ENCODE data around the gene LAYN.
A peak's percentile ranks its signal among the peaks of the same experiment; 100 is the strongest.

The LAYN gene

DNA sequence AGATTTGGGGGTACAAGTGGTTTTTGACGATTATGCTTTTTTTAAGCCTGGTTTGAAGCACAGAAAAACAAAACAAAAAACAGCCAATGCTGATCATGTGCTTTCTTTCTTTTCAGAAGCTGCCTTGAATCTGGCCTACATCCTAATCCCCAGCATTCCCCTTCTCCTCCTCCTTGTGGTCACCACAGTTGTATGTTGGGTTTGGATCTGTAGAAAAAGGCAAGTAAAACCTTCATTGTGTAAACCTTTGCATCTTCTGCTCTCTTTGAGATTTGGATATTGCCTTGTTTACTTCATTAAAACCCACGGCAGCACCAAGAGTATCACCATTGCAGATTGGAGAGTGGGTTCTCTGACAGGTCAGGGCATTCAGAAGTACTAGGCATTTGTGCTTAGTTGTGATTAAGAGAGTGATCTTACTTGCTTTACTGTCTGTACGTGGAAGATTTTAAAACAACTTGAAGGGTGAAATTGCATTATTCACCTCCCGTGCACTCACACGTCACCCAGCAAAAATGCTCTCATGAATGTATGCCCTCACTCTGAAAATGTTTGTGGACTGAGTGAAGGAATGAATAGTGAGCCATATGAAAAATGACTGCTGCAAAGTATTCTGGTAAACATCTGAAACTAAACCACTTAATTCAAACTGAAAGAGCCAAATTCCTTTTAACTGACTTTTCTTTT lies 17.0 kb downstream of the LAYN start:
- peak; percentile 98 for DNase-seq (ENCODE audit: low read depth)
- TF ChIP-seq, protein P1, sequence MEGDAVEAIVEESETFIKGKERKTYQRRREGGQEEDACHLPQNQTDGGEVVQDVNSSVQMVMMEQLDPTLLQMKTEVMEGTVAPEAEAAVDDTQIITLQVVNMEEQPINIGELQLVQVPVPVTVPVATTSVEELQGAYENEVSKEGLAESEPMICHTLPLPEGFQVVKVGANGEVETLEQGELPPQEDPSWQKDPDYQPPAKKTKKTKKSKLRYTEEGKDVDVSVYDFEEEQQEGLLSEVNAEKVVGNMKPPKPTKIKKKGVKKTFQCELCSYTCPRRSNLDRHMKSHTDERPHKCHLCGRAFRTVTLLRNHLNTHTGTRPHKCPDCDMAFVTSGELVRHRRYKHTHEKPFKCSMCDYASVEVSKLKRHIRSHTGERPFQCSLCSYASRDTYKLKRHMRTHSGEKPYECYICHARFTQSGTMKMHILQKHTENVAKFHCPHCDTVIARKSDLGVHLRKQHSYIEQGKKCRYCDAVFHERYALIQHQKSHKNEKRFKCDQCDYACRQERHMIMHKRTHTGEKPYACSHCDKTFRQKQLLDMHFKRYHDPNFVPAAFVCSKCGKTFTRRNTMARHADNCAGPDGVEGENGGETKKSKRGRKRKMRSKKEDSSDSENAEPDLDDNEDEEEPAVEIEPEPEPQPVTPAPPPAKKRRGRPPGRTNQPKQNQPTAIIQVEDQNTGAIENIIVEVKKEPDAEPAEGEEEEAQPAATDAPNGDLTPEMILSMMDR (conservative IDR thresholded peaks at IDR 0.05; ENCODE audit: control insufficient read depth, insufficient read depth, low read depth, low read length) = peak; percentile 10
- no peak overlapping the region for H3K4me3 ChIP-seq (ENCODE audit: control insufficient read depth, low read depth, low read length)

GRCh38 chr11:111559800-111560464 lies 19.4 kb downstream of the LAYN start:
- no peak overlapping the region for H3K4me3 ChIP-seq (ENCODE audit: control insufficient read depth, low read depth, low read length)
- DNase-seq (ENCODE audit: low read depth) = no peak
- TF ChIP-seq, protein P1 (conservative IDR thresholded peaks at IDR 0.05; ENCODE audit: control insufficient read depth, insufficient read depth, low read depth, low read length) = no peak

- TF ChIP-seq, protein P1 (conservative IDR thresholded peaks at IDR 0.05; ENCODE audit: control insufficient read depth, insufficient read depth, low read depth, low read length) = no peak
- no peak overlapping the region for H3K4me3 ChIP-seq (ENCODE audit: control insufficient read depth, low read depth, low read length)
- no peak for DNase-seq (ENCODE audit: low read depth)
These were observed 20.3 kb downstream of the LAYN start for GRCh38 chr11:111560800-111561199.

- no peak for DNase-seq (ENCODE audit: low read depth)
- no peak overlapping the region for H3K4me3 ChIP-seq (ENCODE audit: control insufficient read depth, low read depth, low read length)
These were observed 20.8 kb downstream of the LAYN start for GRCh38 chr11:111561306-111561705.

GRCh38 chr11:111561791-111562325 lies 21.3 kb downstream of the LAYN start:
- peak; percentile 90 for DNase-seq (ENCODE audit: low read depth)
- H3K4me3 ChIP-seq (ENCODE audit: control insufficient read depth, low read depth, low read length) = no peak overlapping the region
- TF ChIP-seq, protein P1 (conservative IDR thresholded peaks at IDR 0.05; ENCODE audit: control insufficient read depth, insufficient read depth, low read depth, low read length) = no peak

More at GRCh38 chr11:111561306-111561705, 20.8 kb downstream of the LAYN start:
- TF ChIP-seq, protein P1 (conservative IDR thresholded peaks at IDR 0.05; ENCODE audit: control insufficient read depth, insufficient read depth, low read depth, low read length) = no peak

- TF ChIP-seq, protein P1 (conservative IDR thresholded peaks at IDR 0.05; ENCODE audit: control insufficient read depth, insufficient read depth, low read depth, low read length) = no peak
- DNase-seq (ENCODE audit: low read depth) = no peak
- H3K4me3 ChIP-seq (ENCODE audit: control insufficient read depth, low read depth, low read length) = no peak overlapping the region
These were observed 22.3 kb downstream of the LAYN start for GRCh38 chr11:111562692-111563389.
